Liver (tissue), 9 donors: ENCODE data around the gene ULK3. TPM values are rescaled to one million over a fixed set of nuclear protein-coding genes. Genes with fewer than 3 reads are reported as not detected.

Experiments used
- DNase-seq: peaks from one replicate; pipeline ENCODE4 v3.0.0-alpha.2; 2017; ENCODE audit warnings: low spot score
- H3K27ac ChIP-seq, 2 donors: one replicate each; pipeline ENCODE4 v1.7.0; 2013; ENCODE audit warnings: inconsistent platforms in 2 of 2, low read length in 2 of 2, control low read depth in 1 of 2, low read depth in 1 of 2, mild to moderate bottlenecking in 1 of 2
- H3K27me3 ChIP-seq, 4 donors: one replicate each; pipeline versions ENCODE4 v1.6.1 to v1.7.0; 2013; ENCODE audit warnings: low read length in 3 of 4, inconsistent platforms in 1 of 4, mild to moderate bottlenecking in 1 of 4, moderate library complexity in 1 of 4; ENCODE audit not compliant: control insufficient read depth in 4 of 4, insufficient read depth in 4 of 4
- H3K36me3 ChIP-seq, 4 donors: one replicate each; pipeline versions ENCODE4 v1.6.1 to v1.7.0; 2013; ENCODE audit warnings: low read length in 3 of 4, mild to moderate bottlenecking in 3 of 4, low read depth in 1 of 4, moderate library complexity in 1 of 4; ENCODE audit not compliant: control insufficient read depth in 4 of 4, insufficient read depth in 3 of 4
- H3K4me1 ChIP-seq, 4 donors: one replicate each; pipeline versions ENCODE4 v1.6.1 to v1.7.0; 2013; ENCODE audit warnings: low read length in 3 of 4, mild to moderate bottlenecking in 3 of 4, moderate library complexity in 1 of 4; ENCODE audit not compliant: control insufficient read depth in 4 of 4, insufficient read depth in 4 of 4
- H3K4me3 ChIP-seq, 3 donors: one replicate each; pipeline versions ENCODE4 v1.6.1 to v1.7.0; 2013; ENCODE audit warnings: low read length in 3 of 3, control low read depth in 1 of 3, low read depth in 1 of 3, mild to moderate bottlenecking in 1 of 3
- H3K9ac ChIP-seq, 2 donors: one replicate each; pipeline ENCODE4 v1.7.0; 2013; ENCODE audit warnings: low read length in 2 of 2, mild to moderate bottlenecking in 2 of 2, moderate library complexity in 2 of 2, control low read depth in 1 of 2, low read depth in 1 of 2
- H3K9me3 ChIP-seq, 4 donors: one replicate each; pipeline versions ENCODE4 v1.6.1 to v1.7.0; 2013; ENCODE audit warnings: low read length in 3 of 4; ENCODE audit not compliant: control insufficient read depth in 4 of 4
- ATF3 ChIP-seq: IDR thresholded peaks from 2 replicates; pipeline ENCODE4 v1.6.1; 2016; ENCODE audit warnings: antibody characterized with exemption
- CTCF ChIP-seq: fragments of 150-350 bp; IDR thresholded peaks from 2 replicates; pipeline ENCODE4 v1.5.1; 2017; ENCODE audit warnings: improper control_type of control experiment, low read depth, low read length; ENCODE audit not compliant: missing input control
- EGR1 ChIP-seq, 2 donors: IDR thresholded peaks; 2 replicates each; pipeline ENCODE4 v1.6.1; 2016 to 2018; ENCODE audit warnings: antibody characterized with exemption in 2 of 2, low read depth in 2 of 2
- FOXA1 ChIP-seq: IDR thresholded peaks from 2 replicates; pipeline ENCODE4 v1.6.1; 2016; ENCODE audit warnings: antibody characterized with exemption
- FOXA2 ChIP-seq: IDR thresholded peaks from 2 replicates; pipeline ENCODE4 v1.6.1; 2016; ENCODE audit warnings: antibody characterized with exemption
- GABPA ChIP-seq, 2 donors: IDR thresholded peaks in 1 of 2; conservative IDR thresholded peaks in 1 of 2; 2 replicates each; pipeline ENCODE4 v1.6.1; 2016; ENCODE audit warnings: antibody characterized with exemption in 2 of 2, mild to moderate bottlenecking in 1 of 2, moderate library complexity in 1 of 2
- HNF4A ChIP-seq, 2 donors: conservative IDR thresholded peaks; 2 replicates each; pipeline ENCODE4 v1.6.1; 2016; ENCODE audit warnings: antibody characterized with exemption in 2 of 2, mild to moderate bottlenecking in 2 of 2
- HNF4G ChIP-seq: IDR thresholded peaks from 2 replicates; pipeline ENCODE4 v1.6.1; 2016; ENCODE audit warnings: antibody characterized with exemption
- JUND ChIP-seq, 2 donors: IDR thresholded peaks; 2 replicates each; pipeline ENCODE4 v1.6.1; 2016; ENCODE audit warnings: antibody characterized with exemption in 2 of 2
- MAX ChIP-seq: IDR thresholded peaks from 2 replicates; pipeline ENCODE4 v1.6.1; 2016; ENCODE audit warnings: antibody characterized with exemption
- NR2F2 ChIP-seq: IDR thresholded peaks from 2 replicates; pipeline ENCODE4 v1.6.1; 2016; ENCODE audit warnings: antibody characterized with exemption
- RAD21 ChIP-seq, 2 donors: IDR thresholded peaks; 2 replicates each; pipeline ENCODE4 v1.6.1; 2016; ENCODE audit warnings: antibody characterized with exemption in 2 of 2, mild to moderate bottlenecking in 2 of 2
- RXRA ChIP-seq, 2 donors: IDR thresholded peaks; 2 replicates each; pipeline ENCODE4 v1.6.1; 2017 to 2018; ENCODE audit warnings: antibody characterized with exemption in 2 of 2, mild to moderate bottlenecking in 1 of 2
- SP1 ChIP-seq: IDR thresholded peaks from 2 replicates; pipeline ENCODE4 v1.6.1; 2018; ENCODE audit warnings: antibody characterized with exemption, mild to moderate bottlenecking
- TAF1 ChIP-seq: conservative IDR thresholded peaks from 2 replicates; pipeline ENCODE4 v1.6.1; 2016; ENCODE audit warnings: antibody characterized with exemption, mild to moderate bottlenecking
- YY1 ChIP-seq: IDR thresholded peaks from 2 replicates; pipeline ENCODE4 v1.6.1; 2016; ENCODE audit warnings: antibody characterized with exemption, mild to moderate bottlenecking
- WGBS: extraction: QIAGEN DNeasy Blood & Tissue Kit; methylation state at CpG from one replicate; pipeline ENCODE4 v1.1.7; 2013; 5-methylcytosine and 5-hydroxymethylcytosine counted together
- polyA plus RNA-seq, 2 donors: library from polyadenylated mRNA; stranded (reverse) in 1 of 2; unstranded in 1 of 2; fragments of 200-250 nt in 1 of 2; fragments of >200 nt in 1 of 2; fragmentation: Nextera tagmentation in 1 of 2; extraction: Ambion mirVana in 1 of 2; gene quantifications; one replicate each; pipeline versions ENCODE4 v1.2.1 to v1.2.3, GENCODE V29; 2013 to 2015
- total RNA-seq, 2 donors: library from RNA; depleted of rRNA; stranded (reverse); fragments of >200 nt; gene quantifications; one replicate each; pipeline ENCODE4 v1.2.3, GENCODE V29; 2014
- TF ChIP-seq, protein P1 (sequence below): IDR thresholded peaks from 2 replicates; pipeline ENCODE4 v1.6.1; 2016; ENCODE audit warnings: antibody characterized with exemption
- donor health status: healthy.
- donor health status: healthy.
- donor health status: healthy.
- donor health status: healthy.
- donor health status: healthy.

The ULK3 gene
- total and polyA plus RNA-seq, 4 donors = 13.1 to 35.5 (median 21.4) TPM

DNA sequence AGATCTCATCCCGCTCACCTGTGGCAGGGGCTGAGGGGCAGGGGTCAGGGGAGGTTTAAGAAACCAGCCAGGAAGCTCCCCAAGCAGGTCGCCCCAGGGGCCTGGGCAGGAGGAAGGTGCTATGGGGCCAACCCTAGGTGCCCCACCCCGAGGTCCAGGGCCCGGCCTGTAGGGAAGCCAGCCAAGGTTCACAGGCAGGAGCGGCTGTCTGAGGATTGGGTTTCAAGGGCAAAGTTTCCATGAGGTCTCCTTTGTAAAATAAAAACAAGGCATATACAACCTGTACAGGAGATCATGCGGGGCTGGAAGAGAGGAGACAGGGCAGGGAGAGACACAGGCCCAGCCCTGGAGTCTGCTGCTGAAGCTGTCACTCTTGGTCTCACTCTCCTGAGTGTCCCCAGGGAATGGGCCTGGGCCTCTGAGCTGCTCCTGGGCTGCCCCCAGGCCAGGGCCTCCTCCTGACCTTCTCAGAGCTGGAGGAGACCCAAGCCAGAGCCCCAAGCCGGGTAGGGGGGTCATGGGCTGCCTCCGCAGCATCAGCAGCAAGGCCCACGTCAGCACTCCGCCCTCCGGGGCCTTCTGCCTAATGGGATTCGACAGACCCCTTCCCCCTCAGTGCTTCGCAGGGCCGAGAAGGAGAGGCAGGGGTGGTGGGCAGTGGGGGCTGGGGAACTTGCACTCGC lies 11.0 kb downstream of the ULK3 start:
- Histone ChIP-seq H3K4me3 (no peak overlapping the region), H3K36me3 (peaks cover 0 to 7% (median 2%) of the 10 kb centered on the region in 4 donors), H3K4me1 (no peaks in the 10 kb centered on the region), H3K27me3 (peaks cover 0 to 3% (median 1%) of the 10 kb centered on the region in 4 donors), H3K9me3 (no peaks in the 10 kb centered on the region), H3K9ac (no peak overlapping the region), H3K27ac (no peak overlapping the region)
- DNase-seq = no peak
- 69% methylated on average over 15 of the region's 15 CpGs for WGBS
- TF ChIP-seq, protein P1, sequence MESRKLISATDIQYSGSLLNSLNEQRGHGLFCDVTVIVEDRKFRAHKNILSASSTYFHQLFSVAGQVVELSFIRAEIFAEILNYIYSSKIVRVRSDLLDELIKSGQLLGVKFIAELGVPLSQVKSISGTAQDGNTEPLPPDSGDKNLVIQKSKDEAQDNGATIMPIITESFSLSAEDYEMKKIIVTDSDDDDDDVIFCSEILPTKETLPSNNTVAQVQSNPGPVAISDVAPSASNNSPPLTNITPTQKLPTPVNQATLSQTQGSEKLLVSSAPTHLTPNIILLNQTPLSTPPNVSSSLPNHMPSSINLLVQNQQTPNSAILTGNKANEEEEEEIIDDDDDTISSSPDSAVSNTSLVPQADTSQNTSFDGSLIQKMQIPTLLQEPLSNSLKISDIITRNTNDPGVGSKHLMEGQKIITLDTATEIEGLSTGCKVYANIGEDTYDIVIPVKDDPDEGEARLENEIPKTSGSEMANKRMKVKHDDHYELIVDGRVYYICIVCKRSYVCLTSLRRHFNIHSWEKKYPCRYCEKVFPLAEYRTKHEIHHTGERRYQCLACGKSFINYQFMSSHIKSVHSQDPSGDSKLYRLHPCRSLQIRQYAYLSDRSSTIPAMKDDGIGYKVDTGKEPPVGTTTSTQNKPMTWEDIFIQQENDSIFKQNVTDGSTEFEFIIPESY = no peak
- TF ChIP-seq NR2F2 (no peak), SP1 (no peak), HNF4G (no peak), FOXA2 (no peak), CTCF (no peak), EGR1 (IDR thresholded peaks at IDR 0.05; ENCODE audit: low read depth in 2 of 2) (no peak), HNF4A (conservative IDR thresholded peaks at IDR 0.05) (no peak), YY1 (no peak), RXRA (IDR thresholded peaks at IDR 0.05) (no peak), FOXA1 (no peak), ATF3 (no peak)

- H3K27me3 ChIP-seq = peaks cover 0 to 3% (median 1%) of the 10 kb centered on the region in 4 donors
- 65% methylated on average over 5 of the region's 5 CpGs for WGBS
- no peak overlapping the region for H3K9ac ChIP-seq
- TF ChIP-seq, protein P1 = no peak
- TF ChIP-seq FOXA2 (no peak), ATF3 (no peak), GABPA (IDR thresholded peaks at IDR 0.05 in 1 of 2, conservative IDR thresholded peaks at IDR 0.05 in 1 of 2) (no peak), NR2F2 (no peak), HNF4A (conservative IDR thresholded peaks at IDR 0.05) (no peak), SP1 (no peak), JUND (IDR thresholded peaks at IDR 0.05) (no peak), FOXA1 (no peak), CTCF (no peak), MAX (no peak), TAF1 (no peak), EGR1 (IDR thresholded peaks at IDR 0.05; ENCODE audit: low read depth in 2 of 2) (no peak), RAD21 (IDR thresholded peaks at IDR 0.05) (no peak), YY1 (no peak), RXRA (IDR thresholded peaks at IDR 0.05) (no peak), HNF4G (no peak)
Observed at GRCh38 chr15:74830868-74831267, 12.1 kb downstream of the ULK3 start.

More at GRCh38 chr15:74830868-74831267, 12.1 kb downstream of the ULK3 start:
- Histone ChIP-seq H3K27ac (no peak overlapping the region), H3K4me3 (no peak overlapping the region), H3K9me3 (no peaks in the 10 kb centered on the region), H3K36me3 (no peaks in the 10 kb centered on the region), H3K4me1 (peaks cover 0 to 1% (median 0%) of the 10 kb centered on the region in 4 donors)
- DNase-seq = no peak
